ENCODE measurements around the gene POLR2A.

- TF ChIP-seq, protein P1, sequence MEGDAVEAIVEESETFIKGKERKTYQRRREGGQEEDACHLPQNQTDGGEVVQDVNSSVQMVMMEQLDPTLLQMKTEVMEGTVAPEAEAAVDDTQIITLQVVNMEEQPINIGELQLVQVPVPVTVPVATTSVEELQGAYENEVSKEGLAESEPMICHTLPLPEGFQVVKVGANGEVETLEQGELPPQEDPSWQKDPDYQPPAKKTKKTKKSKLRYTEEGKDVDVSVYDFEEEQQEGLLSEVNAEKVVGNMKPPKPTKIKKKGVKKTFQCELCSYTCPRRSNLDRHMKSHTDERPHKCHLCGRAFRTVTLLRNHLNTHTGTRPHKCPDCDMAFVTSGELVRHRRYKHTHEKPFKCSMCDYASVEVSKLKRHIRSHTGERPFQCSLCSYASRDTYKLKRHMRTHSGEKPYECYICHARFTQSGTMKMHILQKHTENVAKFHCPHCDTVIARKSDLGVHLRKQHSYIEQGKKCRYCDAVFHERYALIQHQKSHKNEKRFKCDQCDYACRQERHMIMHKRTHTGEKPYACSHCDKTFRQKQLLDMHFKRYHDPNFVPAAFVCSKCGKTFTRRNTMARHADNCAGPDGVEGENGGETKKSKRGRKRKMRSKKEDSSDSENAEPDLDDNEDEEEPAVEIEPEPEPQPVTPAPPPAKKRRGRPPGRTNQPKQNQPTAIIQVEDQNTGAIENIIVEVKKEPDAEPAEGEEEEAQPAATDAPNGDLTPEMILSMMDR (conservative IDR thresholded peaks at IDR 0.05 in 1 of 2, IDR thresholded peaks at IDR 0.05 in 1 of 2; ENCODE audit: extremely low read depth in 1 of 2, insufficient read depth in 1 of 2, low read depth in 1 of 2, low read length in 2 of 2) = no peak
- no peak for TF ChIP-seq EZH2 (IDR thresholded peaks at IDR 0.05; ENCODE audit: borderline replicate concordance, low read length)
Observed at GRCh38 chr17:7437950-7438614, 46.1 kb upstream of the POLR2A start.

Measured in mammary epithelial cell (primary cell).